H1 (cell line): ENCODE measurements around the gene LDLRAD1. TPM values are rescaled to one million over a fixed set of nuclear protein-coding genes. Genes with fewer than 3 reads are reported as not detected.

Source experiments
- CTCF ChIA-PET: fragments of 300-600 bp; sonication (Branson Sonifier 250); formaldehyde crosslinking; loops from one replicate; lab custom pipeline; 2021; ENCODE audit not compliant: partially characterized antibody; lab: Charles Lee
- POLR2A ChIA-PET: fragments of 300-600 bp; sonication (Branson Sonifier 250); formaldehyde crosslinking; loops from one replicate; lab custom pipeline; 2021; ENCODE audit warnings: inconsistent platforms; ENCODE audit not compliant: partially characterized antibody; lab: Charles Lee
- DNase-seq, 2 experiments: peaks; one replicate each; pipeline versions ENCODE4 v3.0.0 to v3.0.0-alpha.2; 2010 to 2022; ENCODE audit warnings: low spot score in 2 of 2, low read depth in 1 of 2, mixed read lengths in 1 of 2
- FAIRE-seq: peaks from 2 replicates; lab custom pipeline; 2011; peaks lifted over from hg19 to GRCh38; lab: Jason Lieb, UNC
- H2AFZ ChIP-seq: 2 replicates; pipeline ENCODE4 v1.8.1; 2012; ENCODE audit warnings: low read length, inconsistent platforms
- H2AK5ac ChIP-seq: 2 replicates; pipeline ENCODE4 v1.6.1; 2013; ENCODE audit warnings: low read depth, low read length
- H2BK120ac ChIP-seq: replicated peaks from 2 replicates; pipeline ENCODE3; 2013; ENCODE audit warnings: low read depth, low read length, inconsistent platforms
- H2BK12ac ChIP-seq: 2 replicates; pipeline ENCODE4 v1.6.1; 2013; ENCODE audit warnings: low read depth, low read length
- H2BK15ac ChIP-seq: 2 replicates; pipeline ENCODE4 v1.6.1; 2013; ENCODE audit warnings: low read length
- H2BK20ac ChIP-seq: 2 replicates; pipeline ENCODE4 v1.6.1; 2013; ENCODE audit warnings: low read length
- H2BK5ac ChIP-seq: 2 replicates; pipeline ENCODE4 v1.6.1; 2013; ENCODE audit warnings: low read depth, low read length
- H3K14ac ChIP-seq: 2 replicates; pipeline ENCODE4 v1.6.1; 2013; ENCODE audit warnings: inconsistent platforms; ENCODE audit not compliant: insufficient read length
- H3K18ac ChIP-seq: 2 replicates; pipeline ENCODE4 v1.6.1; 2013; ENCODE audit warnings: low read length; ENCODE audit errors: extremely low read depth
- H3K23ac ChIP-seq: 2 replicates; pipeline ENCODE4 v1.6.1; 2013; ENCODE audit warnings: inconsistent platforms; ENCODE audit not compliant: insufficient read length
- H3K23me2 ChIP-seq: 2 replicates; pipeline ENCODE4 v1.6.1; 2013; ENCODE audit warnings: low read depth, low read length
- H3K27ac ChIP-seq: 2 replicates; pipeline ENCODE4 v1.6.1; 2011; ENCODE audit warnings: low read depth, low read length, inconsistent platforms
- H3K27me3 ChIP-seq, 4 experiments: replicated peaks in 1 of 4; 1 replicate in 1 of 4; 2 replicates in 3 of 4; pipeline versions ENCODE4 v1.6.1 to v1.8.1; 2011 to 2013; ENCODE audit warnings: low read length in 3 of 4, mild to moderate bottlenecking in 3 of 4, inconsistent platforms in 2 of 4, mixed read lengths in 2 of 4, moderate library complexity in 1 of 4; ENCODE audit not compliant: control insufficient read depth in 3 of 4, insufficient read depth in 3 of 4; ENCODE audit errors: extremely low read depth in 1 of 4
- H3K36me3 ChIP-seq, 4 experiments: 2 replicates each; pipeline versions ENCODE4 v1.6.1 to v1.8.1; 2011 to 2013; ENCODE audit warnings: mild to moderate bottlenecking in 4 of 4, low read length in 3 of 4, moderate library complexity in 2 of 4, control low read depth in 1 of 4, inconsistent platforms in 1 of 4; ENCODE audit not compliant: insufficient read depth in 4 of 4, control insufficient read depth in 2 of 4
- H3K4ac ChIP-seq: replicated peaks from 2 replicates; pipeline ENCODE3; 2013; ENCODE audit warnings: low read length, low read depth, mixed read lengths, inconsistent platforms; ENCODE audit not compliant: insufficient read length
- H3K4me1 ChIP-seq, 4 experiments: replicated peaks in 1 of 4; 1 replicate in 1 of 4; 2 replicates in 3 of 4; pipeline versions ENCODE4 v1.6.1 to v1.8.1; 2011 to 2013; ENCODE audit warnings: low read length in 3 of 4, inconsistent platforms in 2 of 4, mixed read lengths in 1 of 4; ENCODE audit not compliant: insufficient read depth in 4 of 4, control insufficient read depth in 3 of 4
- H3K4me2 ChIP-seq, 2 experiments: 2 replicates each; pipeline versions ENCODE4 v1.6.1 to v1.8.1; 2011 to 2013; ENCODE audit warnings: low read depth in 2 of 2, low read length in 2 of 2, control low read depth in 1 of 2, inconsistent platforms in 1 of 2, mild to moderate bottlenecking in 1 of 2; ENCODE audit not compliant: insufficient read depth in 1 of 2
- H3K4me3 ChIP-seq, 4 experiments: fragments of 200-600, 300-600 bp in 1 of 4; sonication (generic), shearing (Covaris generic), sonication (Bioruptor Twin) in 1 of 4; 2 replicates each; pipeline versions ENCODE4 v1.5.1 to v1.8.1; 2011 to 2016; ENCODE audit warnings: low read length in 4 of 4, low read depth in 3 of 4, control low read depth in 2 of 4, inconsistent platforms in 2 of 4, mild to moderate bottlenecking in 2 of 4, mixed read lengths in 1 of 4, moderate library complexity in 1 of 4; ENCODE audit not compliant: insufficient read depth in 2 of 4; ENCODE audit errors: extremely low read depth in 1 of 4
- H3K56ac ChIP-seq: replicated peaks from 2 replicates; pipeline ENCODE3; 2013; ENCODE audit warnings: low read depth, mild to moderate bottlenecking, mixed read lengths, low read length, inconsistent platforms; ENCODE audit not compliant: insufficient read length
- H3K79me1 ChIP-seq: 2 replicates; pipeline ENCODE4 v1.6.1; 2013; ENCODE audit warnings: low read depth, low read length, control low read depth
- H3K79me2 ChIP-seq, 2 experiments: 2 replicates each; pipeline versions ENCODE4 v1.6.1 to v1.8.1; 2012 to 2013; ENCODE audit warnings: low read length in 2 of 2, mild to moderate bottlenecking in 2 of 2, inconsistent platforms in 1 of 2; ENCODE audit not compliant: insufficient read depth in 2 of 2, control insufficient read depth in 1 of 2
- H3K9ac ChIP-seq, 4 experiments: replicated peaks in 1 of 4; 1 replicate in 1 of 4; 2 replicates in 3 of 4; pipeline versions ENCODE4 v1.6.1 to v1.8.1; 2011 to 2013; ENCODE audit warnings: low read depth in 3 of 4, low read length in 3 of 4, control low read depth in 2 of 4, mild to moderate bottlenecking in 2 of 4, moderate library complexity in 2 of 4, inconsistent platforms in 1 of 4; ENCODE audit errors: extremely low read depth in 1 of 4
- H3K9me3 ChIP-seq, 2 experiments: 2 replicates each; pipeline versions ENCODE4 v1.6.1 to v1.8.1; 2012 to 2013; ENCODE audit warnings: mild to moderate bottlenecking in 2 of 2, moderate library complexity in 2 of 2, control low read depth in 1 of 2, inconsistent platforms in 1 of 2, low read depth in 1 of 2, low read length in 1 of 2, mixed read lengths in 1 of 2; ENCODE audit not compliant: insufficient read depth in 2 of 2
- H4K20me1 ChIP-seq, 2 experiments: replicated peaks in 1 of 2; 2 replicates each; pipeline versions ENCODE3 to v1.8.1; 2011 to 2013; ENCODE audit warnings: inconsistent platforms in 2 of 2, low read length in 2 of 2, mild to moderate bottlenecking in 1 of 2; ENCODE audit not compliant: insufficient read depth in 2 of 2, control insufficient read depth in 1 of 2
- H4K5ac ChIP-seq: 2 replicates; pipeline ENCODE4 v1.6.1; 2013; ENCODE audit warnings: low read length, low read depth, mixed read lengths, inconsistent platforms; ENCODE audit not compliant: insufficient read length
- H4K8ac ChIP-seq: 2 replicates; pipeline ENCODE4 v1.8.0; 2013; ENCODE audit warnings: mild to moderate bottlenecking, moderate library complexity, low read length, inconsistent platforms; ENCODE audit not compliant: insufficient read depth; ENCODE audit errors: extremely low read depth
- H4K91ac ChIP-seq: replicated peaks from 2 replicates; pipeline ENCODE3; 2013; ENCODE audit warnings: low read length, mixed read lengths, inconsistent platforms; ENCODE audit not compliant: insufficient read length
- CHD1 ChIP-seq: IDR thresholded peaks from 2 replicates; pipeline ENCODE4 v1.6.1; 2012; ENCODE audit warnings: low read depth, low read length, improper control_type of control experiment
- EP300 ChIP-seq, 2 experiments: IDR thresholded peaks; 1 replicate in 1 of 2; 2 replicates in 1 of 2; pipeline ENCODE4 v1.6.1; 2011 to 2012; ENCODE audit warnings: low read depth in 2 of 2, low read length in 2 of 2, mild to moderate bottlenecking in 2 of 2, borderline replicate concordance in 1 of 2, inconsistent platforms in 1 of 2, moderate library complexity in 1 of 2
- GABPA ChIP-seq: IDR thresholded peaks from 2 replicates; pipeline ENCODE4 v1.6.1; 2011; ENCODE audit warnings: mild to moderate bottlenecking, low read length, moderate library complexity, borderline replicate concordance; ENCODE audit not compliant: insufficient read depth
- HDAC2 ChIP-seq, 2 experiments: fragments of 300-600 bp in 1 of 2; sonication (generic) in 1 of 2; IDR thresholded peaks; 2 replicates each; pipeline ENCODE4 v1.6.1; 2011 to 2012; ENCODE audit warnings: low read depth in 2 of 2, low read length in 2 of 2, mild to moderate bottlenecking in 2 of 2, moderate library complexity in 2 of 2, borderline replicate concordance in 1 of 2, inconsistent platforms in 1 of 2
- JUND ChIP-seq: IDR thresholded peaks from 2 replicates; pipeline ENCODE4 v1.6.1; 2011; ENCODE audit warnings: mild to moderate bottlenecking, improper control_type of control experiment, low read length
- KDM5A ChIP-seq: fragments of 200-600 bp; IDR thresholded peaks from 2 replicates; pipeline ENCODE4 v1.7.1; 2012; ENCODE audit warnings: mild to moderate bottlenecking, low read length, inconsistent platforms, mixed read lengths
- SAP30 ChIP-seq: fragments of 300-600 bp; sonication (generic); IDR thresholded peaks from 2 replicates; pipeline ENCODE4 v1.7.1; 2012; ENCODE audit warnings: low read length, moderate library complexity, mild to moderate bottlenecking, inconsistent platforms; ENCODE audit not compliant: insufficient read depth, insufficient replicate concordance
- SP2 ChIP-seq: IDR thresholded peaks from 2 replicates; pipeline ENCODE4 v1.6.1; 2012; ENCODE audit warnings: mild to moderate bottlenecking, low read length, inconsistent platforms
- polyA plus RNA-seq, 7 experiments: library from polyadenylated mRNA; depleted of rRNA in 3 of 7; stranded (reverse) in 5 of 7; unstranded in 2 of 7; fragments of >200 nt in 5 of 7; fragments of 200-250 nt in 2 of 7; gene quantifications; 1 replicate in 5 of 7; 2 replicates in 1 of 7; 4 replicates in 1 of 7; pipeline versions ENCODE4 v1.2.1 to v1.2.3, GENCODE V29; 2011 to 2013; ENCODE audit warnings: missing spikeins in 2 of 7, mixed read lengths in 2 of 7
- total RNA-seq: library from RNA; stranded (reverse); fragmentation: NEBNext Ultra II Directional; extraction: Animal tissue kit (Norgen Biotek cat#: 25700); gene quantifications from 2 replicates; pipeline ENCODE4 v1.2.1, GENCODE V29; 2021
- TF ChIP-seq, protein P1 (sequence below): IDR thresholded peaks from 2 replicates; pipeline ENCODE4 v1.6.1; 2012; ENCODE audit warnings: inconsistent platforms

Gene LDLRAD1
- total and polyA plus RNA-seq, 2 of the 8 experiments (the other 6 are each of a cell fraction or from before 2014, with no cell fraction given), result not detected

DNA sequence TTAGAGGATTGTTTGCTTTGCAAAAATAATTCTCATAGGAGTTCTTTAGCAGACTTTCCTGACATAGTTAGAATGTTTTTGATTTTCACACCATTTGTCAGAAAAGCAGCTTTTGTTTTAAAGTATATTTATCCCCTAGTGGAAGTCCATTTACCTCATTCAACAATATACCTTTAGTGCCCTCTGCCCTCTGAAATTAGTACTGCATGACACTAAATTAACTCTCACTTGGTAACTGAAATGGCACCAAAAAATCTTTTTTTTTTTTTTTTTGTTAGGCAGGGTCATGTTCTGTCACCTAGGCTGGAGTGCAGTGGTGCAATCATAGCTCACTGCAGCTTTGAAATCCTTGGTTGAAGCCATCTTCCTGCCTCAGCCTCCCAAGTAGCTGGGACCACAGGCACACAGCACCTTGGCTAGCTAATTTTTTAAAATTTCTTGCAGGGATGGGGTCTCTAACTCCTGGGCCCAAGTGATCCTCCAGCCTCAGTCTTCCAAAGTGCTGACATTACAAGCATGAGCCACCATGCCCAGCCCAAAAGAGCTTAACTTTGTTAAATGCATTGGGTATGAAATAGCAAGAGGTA is 58.2 kb downstream of the LDLRAD1 start:
- Histone ChIP-seq H3K9ac (no peak overlapping the region), H3K9me3 (no peaks in the 10 kb centered on the region), H2BK120ac (no peak overlapping the region), H2BK5ac (no peak overlapping the region), H4K91ac (no peak overlapping the region), H4K20me1 (peaks cover 0 to 2% of the 10 kb centered on the region in 2 experiments), H4K8ac (no peak overlapping the region), H2BK12ac (no peak overlapping the region), H3K79me1 (no peaks in the 10 kb centered on the region; the same call in 1 of the 2 replicates), H3K27ac (no peak overlapping the region), H2AFZ (no peak overlapping the region), H3K79me2 (0 out of 4 replicates have a peak, but pooled peaks cover 0 to under 1% of the 10 kb centered on the region in 2 experiments), H4K5ac (no peak overlapping the region), H3K23ac (no peak overlapping the region), H3K56ac (no peak overlapping the region), H2BK15ac (no peak overlapping the region), H3K4me2 (no peak overlapping the region), H2BK20ac (no peak overlapping the region), H3K23me2 (no peaks in the 10 kb centered on the region), H3K4ac (no peak overlapping the region), H3K4me3 (no peak overlapping the region), H3K14ac (no peak overlapping the region), H2AK5ac (no peak overlapping the region), H3K18ac (no peak overlapping the region), H3K36me3 (peaks cover 19 to 55% (median 31%) of the 10 kb centered on the region in 4 experiments), H3K4me1 (peaks cover 0 to 10% (median 0%) of the 10 kb centered on the region in 4 experiments; a peak in 4 of 7 replicates), H3K27me3 (no peaks in the 10 kb centered on the region)
- FAIRE-seq (no peak), DNase-seq (no peak)
- POLR2A ChIA-PET, result interaction anchor here (0.7 to 1.7 kb wide), 8 partner anchors 13 to 217 kb away, joined by 3 to 4 read pairs (median 3); partner anchors contain the start of gene LRRC42
- CTCF ChIA-PET, result interaction anchor here (0.6 to 7.2 kb wide), 58 partner anchors 10 to 1387 kb away, joined by 3 to 114 read pairs (median 5); partner anchors contain the start of genes IFT25, LRRC42 and YIPF1
- TF ChIP-seq CHD1 (no peak), HDAC2 (IDR thresholded peaks at IDR 0.05; ENCODE audit: borderline replicate concordance in 1 of 2, low read depth in 2 of 2, low read length in 2 of 2) (no peak), EP300 (IDR thresholded peaks at IDR 0.05; ENCODE audit: borderline replicate concordance in 1 of 2, low read depth in 2 of 2, low read length in 2 of 2) (no peak), JUND (no peak), KDM5A (no peak), SP2 (no peak), SAP30 (no peak), GABPA (no peak)
- TF ChIP-seq, protein P1, sequence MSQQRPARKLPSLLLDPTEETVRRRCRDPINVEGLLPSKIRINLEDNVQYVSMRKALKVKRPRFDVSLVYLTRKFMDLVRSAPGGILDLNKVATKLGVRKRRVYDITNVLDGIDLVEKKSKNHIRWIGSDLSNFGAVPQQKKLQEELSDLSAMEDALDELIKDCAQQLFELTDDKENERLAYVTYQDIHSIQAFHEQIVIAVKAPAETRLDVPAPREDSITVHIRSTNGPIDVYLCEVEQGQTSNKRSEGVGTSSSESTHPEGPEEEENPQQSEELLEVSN, result no peak
